GM20000 (cell line): ENCODE results near the gene UTP4.

Source experiments
- DNase-seq: peaks from one replicate; pipeline ENCODE4 v3.0.0; 2012; ENCODE audit warnings: low spot score
- TF ChIP-seq, protein P1 (sequence below): IDR thresholded peaks from 2 replicates; pipeline ENCODE4 v1.5.1; 2012; ENCODE audit warnings: mild to moderate bottlenecking, control low read depth; ENCODE audit errors: extremely low read depth, missing control alignments

UTP4 gene

DNA sequence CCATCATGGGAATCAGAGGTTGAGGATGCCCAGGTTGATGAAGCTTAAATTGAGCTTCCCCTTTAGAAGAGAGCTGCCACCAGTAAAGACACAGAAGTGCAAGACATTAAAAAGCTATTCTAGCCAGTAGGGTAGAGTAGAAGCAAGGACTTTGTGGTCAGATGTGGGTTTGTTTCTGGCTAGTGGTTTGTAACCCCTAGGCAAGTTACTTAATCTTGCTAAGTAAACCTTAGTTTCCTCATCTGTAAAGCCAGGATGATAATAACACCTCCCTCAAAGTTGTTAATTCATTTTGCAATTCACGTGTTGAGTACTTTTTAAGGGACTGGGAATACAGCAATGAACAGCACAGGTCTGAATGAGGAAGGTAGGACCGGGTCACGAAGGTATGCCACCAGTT lies 58.1 kb downstream of the UTP4 start:
- TF ChIP-seq, protein P1, sequence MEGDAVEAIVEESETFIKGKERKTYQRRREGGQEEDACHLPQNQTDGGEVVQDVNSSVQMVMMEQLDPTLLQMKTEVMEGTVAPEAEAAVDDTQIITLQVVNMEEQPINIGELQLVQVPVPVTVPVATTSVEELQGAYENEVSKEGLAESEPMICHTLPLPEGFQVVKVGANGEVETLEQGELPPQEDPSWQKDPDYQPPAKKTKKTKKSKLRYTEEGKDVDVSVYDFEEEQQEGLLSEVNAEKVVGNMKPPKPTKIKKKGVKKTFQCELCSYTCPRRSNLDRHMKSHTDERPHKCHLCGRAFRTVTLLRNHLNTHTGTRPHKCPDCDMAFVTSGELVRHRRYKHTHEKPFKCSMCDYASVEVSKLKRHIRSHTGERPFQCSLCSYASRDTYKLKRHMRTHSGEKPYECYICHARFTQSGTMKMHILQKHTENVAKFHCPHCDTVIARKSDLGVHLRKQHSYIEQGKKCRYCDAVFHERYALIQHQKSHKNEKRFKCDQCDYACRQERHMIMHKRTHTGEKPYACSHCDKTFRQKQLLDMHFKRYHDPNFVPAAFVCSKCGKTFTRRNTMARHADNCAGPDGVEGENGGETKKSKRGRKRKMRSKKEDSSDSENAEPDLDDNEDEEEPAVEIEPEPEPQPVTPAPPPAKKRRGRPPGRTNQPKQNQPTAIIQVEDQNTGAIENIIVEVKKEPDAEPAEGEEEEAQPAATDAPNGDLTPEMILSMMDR = no peak
- DNase-seq = no peak

DNA sequence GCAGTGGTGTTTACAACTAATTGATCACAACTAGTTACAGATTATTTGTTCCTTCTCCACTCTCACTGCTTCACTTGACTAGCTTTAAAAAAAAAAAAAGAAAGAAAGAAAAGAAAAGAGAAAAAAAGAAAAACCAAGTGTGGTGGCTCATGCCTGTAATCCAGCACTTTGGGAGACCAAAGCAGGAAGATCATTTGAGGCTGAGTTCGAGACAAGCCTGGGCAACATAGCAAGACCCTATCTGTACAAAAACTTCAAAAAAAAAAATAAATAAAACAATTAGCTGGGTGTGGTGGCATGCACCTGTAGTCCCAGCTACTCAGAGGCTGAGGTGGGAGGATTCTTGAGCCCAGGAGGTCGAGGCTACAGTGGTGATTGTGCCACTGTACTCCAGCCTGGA lies 58.7 kb downstream of the UTP4 start:
- TF ChIP-seq, protein P1 = no peak
- no peak for DNase-seq

DNA sequence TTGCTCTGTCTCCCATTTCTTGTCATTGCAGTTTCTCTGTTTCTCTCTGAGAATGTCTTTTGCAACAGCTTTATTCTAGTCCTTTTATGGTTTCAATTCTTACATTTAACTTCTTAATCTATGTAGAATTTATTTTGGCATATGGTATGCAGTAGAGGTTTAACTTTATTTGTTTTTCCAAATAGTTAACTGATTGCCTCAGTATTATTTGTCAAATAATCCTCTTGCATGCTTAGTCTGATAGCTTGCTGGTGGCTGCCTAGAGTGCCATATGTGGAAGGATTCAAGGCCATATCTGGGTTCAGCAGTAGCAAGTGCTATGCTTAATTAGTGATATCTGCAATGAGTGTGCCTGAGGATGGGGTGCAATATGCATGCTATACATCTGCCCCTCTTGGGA lies 61.4 kb downstream of the UTP4 start:
- DNase-seq = no peak
- TF ChIP-seq, protein P1 = no peak

DNA sequence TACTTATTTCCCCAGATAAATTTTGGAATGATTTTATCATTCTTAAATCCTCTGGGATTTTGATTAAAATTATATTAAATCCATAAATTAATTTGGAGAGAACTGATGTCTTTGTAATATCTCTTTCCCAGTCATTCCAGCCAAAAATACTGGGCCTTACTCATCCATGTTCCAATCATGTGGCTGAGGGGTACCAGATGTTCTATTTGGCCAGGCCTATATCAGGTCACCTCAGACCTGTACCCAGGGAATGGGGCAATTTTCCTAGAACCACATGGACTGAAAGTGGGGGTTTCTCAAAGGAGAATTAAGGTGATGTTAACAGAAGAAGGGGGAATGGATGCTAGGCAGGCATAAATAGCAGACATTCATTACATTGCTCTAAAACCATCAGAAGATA lies 62.0 kb downstream of the UTP4 start:
- no peak for DNase-seq
- TF ChIP-seq, protein P1 = no peak

DNA sequence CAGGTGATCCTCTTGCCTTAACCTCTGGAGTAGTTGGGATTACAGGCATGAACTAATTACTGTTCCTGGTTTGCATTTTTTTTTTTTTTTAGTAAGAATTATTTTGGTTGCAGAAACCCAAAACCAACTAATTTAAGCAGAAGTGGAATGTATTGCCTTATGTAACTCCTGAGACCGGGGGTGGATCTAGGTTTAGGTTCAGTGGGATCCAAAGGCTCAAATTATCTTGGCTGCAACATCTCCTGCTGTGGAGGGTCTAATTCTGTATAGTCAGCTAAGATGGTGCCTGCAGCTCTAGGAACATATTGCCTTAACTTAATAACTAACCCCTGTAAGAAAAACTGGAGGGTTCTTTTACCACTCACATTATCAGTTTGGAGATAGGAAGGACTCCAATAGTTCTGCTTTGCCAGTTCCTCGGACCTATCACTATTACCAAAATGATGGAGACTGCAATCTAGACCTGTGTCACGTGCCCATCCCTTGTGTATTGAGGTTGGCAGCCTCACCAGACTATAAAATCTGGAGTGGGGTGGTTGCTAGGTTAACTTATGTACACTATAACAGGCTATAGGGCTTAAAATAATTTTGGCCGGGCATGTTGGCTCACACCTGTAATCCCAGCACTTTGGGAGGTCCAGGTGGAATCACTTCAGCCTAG lies 63.0 kb downstream of the UTP4 start:
- no peak for DNase-seq
- TF ChIP-seq, protein P1 = no peak

DNA sequence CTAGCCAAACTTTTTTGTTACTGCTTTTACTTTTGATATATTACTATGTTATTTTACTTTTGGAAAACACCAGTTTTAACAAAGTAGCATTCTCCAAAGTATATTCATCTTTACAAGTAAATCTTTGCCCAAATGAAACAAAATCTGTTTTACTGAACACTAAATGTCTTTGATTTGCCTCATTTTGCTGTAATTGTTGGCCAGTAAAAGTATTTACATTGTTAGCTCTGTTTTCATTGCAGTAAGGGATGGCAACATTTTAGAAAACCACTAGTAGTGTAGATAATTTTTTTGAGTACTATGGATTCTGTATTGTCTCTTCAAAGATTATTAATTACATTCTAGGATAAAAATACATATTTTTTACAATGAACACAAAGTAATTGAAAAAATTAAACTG lies 65.1 kb downstream of the UTP4 start:
- TF ChIP-seq, protein P1 = no peak
- DNase-seq = no peak

DNA sequence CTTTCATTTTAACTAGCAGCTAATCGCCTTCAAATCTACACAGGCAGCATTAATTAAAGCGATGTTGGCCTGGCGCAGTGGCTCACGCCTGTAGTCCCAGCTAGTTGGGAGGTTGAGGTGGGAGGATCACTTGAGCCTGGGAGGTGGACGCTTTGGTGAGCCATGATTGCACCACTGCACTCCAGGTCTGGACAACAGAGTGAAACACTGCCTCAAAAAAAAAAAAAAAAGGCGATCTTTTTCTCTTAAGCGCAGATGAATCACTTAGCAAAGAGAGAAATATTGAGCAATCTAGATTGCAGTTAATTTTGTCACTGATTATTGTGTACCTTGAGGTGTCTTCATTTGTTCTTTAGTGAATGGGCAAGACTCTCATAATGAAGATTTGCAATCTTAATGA lies 66.9 kb downstream of the UTP4 start:
- TF ChIP-seq, protein P1 = no peak
- DNase-seq = no peak
